Parathyroid adenoma (tissue), 2 donors: Measurements from ENCODE around the gene NME7.

ENCODE experiments used
- H2AFZ ChIP-seq: fragments of 300-600 bp; sonication (generic); one replicate; pipeline ENCODE4 v1.7.0; 2017; ENCODE audit warnings: antibody characterized with exemption, mild to moderate bottlenecking
- H3K27ac ChIP-seq: fragments of 300-600 bp; sonication (generic); one replicate; pipeline ENCODE4 v1.7.0; 2017
- H3K27me3 ChIP-seq: fragments of 300-600 bp; sonication (generic); one replicate; pipeline ENCODE4 v1.7.0; 2017; ENCODE audit warnings: low read length; ENCODE audit not compliant: control insufficient read depth, insufficient read depth
- H3K36me3 ChIP-seq: fragments of 300-600 bp; sonication (generic); one replicate; pipeline ENCODE4 v1.7.0; 2017; ENCODE audit warnings: low read length; ENCODE audit not compliant: control insufficient read depth, insufficient read depth
- H3K4me1 ChIP-seq: fragments of 300-600 bp; sonication (generic); one replicate; pipeline ENCODE4 v1.7.0; 2017; ENCODE audit warnings: control low read depth
- H3K4me2 ChIP-seq: fragments of 300-600 bp; sonication (generic); one replicate; pipeline ENCODE4 v1.7.0; 2017; ENCODE audit warnings: low read length
- H3K4me3 ChIP-seq: fragments of 300-600 bp; sonication (generic); one replicate; pipeline ENCODE4 v1.7.0; 2017; ENCODE audit warnings: low read depth, low read length
- H3K79me2 ChIP-seq: fragments of 300-600 bp; sonication (generic); one replicate; pipeline ENCODE4 v1.7.0; 2017; ENCODE audit warnings: control low read depth
- H3K9ac ChIP-seq: fragments of 300-600 bp; sonication (generic); one replicate; pipeline ENCODE4 v1.7.0; 2017; ENCODE audit warnings: mild to moderate bottlenecking
- H3K9me3 ChIP-seq: fragments of 300-600 bp; sonication (generic); one replicate; pipeline ENCODE4 v1.7.0; 2017; ENCODE audit warnings: low read length; ENCODE audit not compliant: control insufficient read depth
- TF ChIP-seq, protein P1 (sequence below): fragments of 300-600 bp; sonication (generic); IDR thresholded peaks from one replicate; pipeline ENCODE4 v1.7.0; 2017; ENCODE audit warnings: antibody characterized with exemption, mild to moderate bottlenecking
- donor health status: primary hyperparathyroidism.

NME7 gene

DNA sequence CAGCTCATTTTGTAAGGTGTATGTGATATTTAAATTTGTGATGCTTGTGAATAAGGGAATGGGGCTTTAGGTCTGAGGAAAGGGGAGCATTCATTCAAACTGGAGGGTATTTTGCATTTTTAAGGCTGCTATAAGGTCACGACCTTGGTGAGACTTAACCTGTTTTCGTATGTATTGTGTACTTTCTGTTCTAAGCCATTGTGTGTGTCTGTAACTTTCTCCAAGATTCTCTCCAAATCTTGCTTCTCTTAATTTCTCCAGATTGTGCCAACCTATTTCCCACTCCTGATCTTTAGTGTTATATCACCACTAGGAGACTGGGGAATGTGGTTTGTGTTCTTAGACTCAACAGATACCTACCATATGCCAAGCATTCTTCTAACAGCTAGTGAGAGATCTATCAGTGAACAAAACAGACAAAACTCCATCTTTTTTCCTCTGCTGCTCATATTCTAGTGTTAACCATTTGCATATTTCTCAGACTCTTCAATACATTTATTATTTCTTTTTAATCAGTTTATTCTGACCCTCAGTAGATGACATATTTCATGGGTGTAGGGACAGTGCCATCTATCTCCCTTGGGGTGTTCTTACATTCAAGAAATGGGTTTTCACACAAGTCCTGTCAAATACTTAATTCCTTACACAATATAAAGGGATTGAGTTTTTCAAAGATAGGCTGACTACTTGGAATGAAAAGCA is 233.6 kb downstream of the NME7 start:
- TF ChIP-seq, protein P1, sequence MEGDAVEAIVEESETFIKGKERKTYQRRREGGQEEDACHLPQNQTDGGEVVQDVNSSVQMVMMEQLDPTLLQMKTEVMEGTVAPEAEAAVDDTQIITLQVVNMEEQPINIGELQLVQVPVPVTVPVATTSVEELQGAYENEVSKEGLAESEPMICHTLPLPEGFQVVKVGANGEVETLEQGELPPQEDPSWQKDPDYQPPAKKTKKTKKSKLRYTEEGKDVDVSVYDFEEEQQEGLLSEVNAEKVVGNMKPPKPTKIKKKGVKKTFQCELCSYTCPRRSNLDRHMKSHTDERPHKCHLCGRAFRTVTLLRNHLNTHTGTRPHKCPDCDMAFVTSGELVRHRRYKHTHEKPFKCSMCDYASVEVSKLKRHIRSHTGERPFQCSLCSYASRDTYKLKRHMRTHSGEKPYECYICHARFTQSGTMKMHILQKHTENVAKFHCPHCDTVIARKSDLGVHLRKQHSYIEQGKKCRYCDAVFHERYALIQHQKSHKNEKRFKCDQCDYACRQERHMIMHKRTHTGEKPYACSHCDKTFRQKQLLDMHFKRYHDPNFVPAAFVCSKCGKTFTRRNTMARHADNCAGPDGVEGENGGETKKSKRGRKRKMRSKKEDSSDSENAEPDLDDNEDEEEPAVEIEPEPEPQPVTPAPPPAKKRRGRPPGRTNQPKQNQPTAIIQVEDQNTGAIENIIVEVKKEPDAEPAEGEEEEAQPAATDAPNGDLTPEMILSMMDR, result peak; percentile 28
- Histone ChIP-seq H2AFZ (no peak overlapping the region), H3K27ac (peak overlapping the region; percentile 16), H3K79me2 (no peaks in the 10 kb centered on the region), H3K9ac (no peak overlapping the region), H3K36me3 (no peaks in the 10 kb centered on the region), H3K4me2 (no peak overlapping the region), H3K4me3 (no peak overlapping the region), H3K4me1 (peaks cover 14% of the 10 kb centered on the region), H3K9me3 (no peaks in the 10 kb centered on the region), H3K27me3 (no peaks in the 10 kb centered on the region)

DNA sequence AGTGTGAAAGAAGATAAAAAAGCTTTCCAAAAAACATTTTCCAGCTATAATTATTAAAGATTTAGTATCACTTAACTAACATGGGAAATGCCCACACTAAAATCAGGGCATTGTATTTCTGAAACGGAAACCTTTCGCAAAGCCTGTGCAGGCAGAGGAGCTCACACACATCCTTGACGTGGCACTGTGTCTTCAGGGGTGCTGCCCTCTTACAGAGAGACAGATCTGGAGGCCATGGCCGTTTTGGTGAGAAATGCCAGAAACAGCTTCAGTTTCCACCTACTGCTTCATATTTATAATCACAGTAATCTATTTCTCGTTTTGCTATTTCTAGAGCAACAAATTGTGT is 234.4 kb downstream of the NME7 start:
- TF ChIP-seq, protein P1, result no peak
- Histone ChIP-seq H3K4me1 (peaks cover 16% of the 10 kb centered on the region), H3K9me3 (no peaks in the 10 kb centered on the region), H3K27me3 (no peaks in the 10 kb centered on the region), H3K9ac (no peak overlapping the region), H2AFZ (no peak overlapping the region), H3K4me3 (no peak overlapping the region), H3K36me3 (no peaks in the 10 kb centered on the region), H3K27ac (peak overlapping the region; percentile 16), H3K4me2 (no peak overlapping the region), H3K79me2 (no peaks in the 10 kb centered on the region)

DNA sequence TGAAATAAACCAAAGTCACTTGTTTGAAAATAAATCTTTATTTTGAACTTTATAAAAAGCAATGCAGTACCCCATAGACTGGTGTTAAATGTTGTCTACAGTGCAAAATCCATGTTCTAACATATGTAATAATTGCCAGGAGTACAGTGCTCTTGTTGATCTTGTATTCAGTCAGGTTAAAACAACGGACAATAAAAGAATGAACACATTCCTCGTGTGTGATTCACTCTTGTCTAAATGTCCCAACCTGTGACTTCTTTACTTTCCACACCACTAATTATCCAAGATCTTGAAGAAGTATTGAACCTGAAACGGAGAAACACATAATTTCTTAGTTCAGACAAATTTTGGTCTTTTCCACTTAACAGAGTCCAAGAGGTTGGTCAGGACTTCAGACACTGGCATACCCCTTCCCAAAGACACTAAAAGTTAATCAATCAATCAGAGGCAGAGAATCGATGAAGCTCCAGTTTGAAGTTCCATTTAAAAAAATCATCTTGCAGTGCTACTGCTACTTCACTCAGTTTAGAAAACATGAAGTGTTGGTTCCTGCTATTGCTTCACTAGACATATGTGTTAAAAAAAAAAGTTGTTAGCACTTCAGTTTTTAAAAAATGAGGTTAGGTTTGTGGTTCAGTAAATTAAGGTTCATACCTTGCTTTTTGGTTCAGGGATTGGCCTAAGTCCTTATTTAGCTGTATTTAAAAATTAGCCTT is 234.9 kb downstream of the NME7 start:
- Histone ChIP-seq H3K27me3 (no peaks in the 10 kb centered on the region), H3K27ac (peak overlapping the region; percentile 16), H3K4me2 (no peak overlapping the region), H3K4me1 (peaks cover 16% of the 10 kb centered on the region), H3K4me3 (no peak overlapping the region), H3K9ac (no peak overlapping the region), H3K36me3 (no peaks in the 10 kb centered on the region), H2AFZ (no peak overlapping the region), H3K79me2 (no peaks in the 10 kb centered on the region), H3K9me3 (no peaks in the 10 kb centered on the region)
- TF ChIP-seq, protein P1, result no peak

DNA sequence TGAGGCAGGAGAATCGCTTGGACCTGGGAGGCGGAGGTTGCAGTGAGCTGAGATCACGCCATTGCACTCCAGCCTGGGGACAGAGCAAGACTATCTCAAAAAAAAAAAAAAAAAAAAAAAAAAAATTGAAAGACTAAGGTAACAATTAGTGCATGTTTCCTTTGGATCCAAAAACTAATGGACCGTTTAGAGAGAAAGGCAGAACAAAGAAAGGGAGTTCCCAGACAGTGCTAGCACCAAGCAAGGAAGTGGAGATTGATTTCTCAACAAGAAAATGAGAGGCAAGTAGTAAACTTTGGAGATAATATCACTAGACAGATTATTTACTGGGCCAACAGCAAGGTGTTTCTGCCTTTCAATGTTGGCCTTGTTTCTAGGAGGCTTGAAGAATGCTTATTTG is 236.9 kb downstream of the NME7 start:
- Histone ChIP-seq H3K4me1 (peaks cover 21% of the 10 kb centered on the region), H3K9me3 (no peaks in the 10 kb centered on the region), H3K9ac (no peak overlapping the region), H3K27me3 (no peaks in the 10 kb centered on the region), H3K27ac (peak overlapping the region; percentile 24), H3K4me2 (no peak overlapping the region), H3K4me3 (no peak overlapping the region), H2AFZ (no peak overlapping the region), H3K79me2 (no peaks in the 10 kb centered on the region), H3K36me3 (no peaks in the 10 kb centered on the region)
- TF ChIP-seq, protein P1, result no peak
